HL-60/S4 treated with retinoic acid at 250 ng/mL for 4 days and 3 days (cell line): ENCODE data around the gene STUB1.

Experiments
- in situ Hi-C: fragments of 300-500 bp; cut with MboI; formaldehyde crosslinking; loops from 2 replicates; pipeline ENCODE4 v1.7.0; 2022; ENCODE audit warnings: low sequenced_read_pairs

STUB1 gene

DNA sequence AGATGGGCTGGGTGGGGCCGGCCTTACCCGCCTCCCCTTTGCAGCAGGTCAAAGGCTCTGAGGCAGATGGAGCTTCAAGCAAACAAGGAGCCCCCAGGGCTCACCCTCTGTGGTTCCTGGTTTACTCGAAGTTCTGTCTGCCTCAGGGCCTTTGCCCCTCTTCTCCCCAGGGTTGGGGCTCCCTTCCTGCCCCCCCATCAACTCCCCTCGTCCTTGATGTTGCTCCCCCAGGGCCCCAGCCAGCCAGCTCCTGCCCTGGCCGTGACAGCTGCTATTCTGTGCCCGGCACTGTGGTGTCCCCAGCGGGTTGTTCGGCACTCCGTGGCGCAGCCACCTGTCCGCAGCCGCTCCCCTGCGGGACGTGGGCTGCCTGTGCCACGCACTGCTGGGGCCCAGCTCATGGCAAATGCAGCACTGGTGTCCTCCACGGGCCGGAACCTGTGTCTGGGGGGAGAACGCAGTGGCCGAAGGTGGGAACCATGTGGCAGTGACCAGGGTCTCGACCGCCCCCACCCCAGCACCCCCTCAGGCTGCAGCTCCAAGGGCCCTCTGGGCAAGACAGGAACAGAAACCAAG is 30.4 kb downstream of the STUB1 start:
- in situ Hi-C loops = loop anchor here (25.0 kb wide), 1 partner anchor 352 kb away; the partner anchor contains the start of gene SSTR5

DNA sequence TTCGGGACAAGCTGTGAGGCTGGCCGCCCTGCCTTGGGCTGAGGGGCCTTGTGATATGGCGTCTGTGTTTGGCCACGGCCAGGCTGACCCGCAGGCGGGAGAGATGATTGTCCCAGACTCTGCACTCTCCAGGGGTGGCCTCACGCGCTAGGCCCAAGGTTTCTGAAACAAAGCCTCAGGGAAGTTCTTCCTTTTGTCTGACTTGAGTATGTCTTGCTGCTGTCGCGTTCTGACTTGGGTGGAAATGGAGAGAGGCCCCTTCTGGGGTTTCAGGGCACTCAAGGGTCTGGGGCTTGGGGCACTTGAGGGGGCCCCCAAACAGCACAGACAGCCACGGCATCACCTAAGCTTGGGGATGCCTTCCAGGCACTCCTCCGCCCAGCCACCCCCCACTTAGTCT is 30.9 kb downstream of the STUB1 start:
- in situ Hi-C loops = loop anchor here (25.0 kb wide), 1 partner anchor 351 kb away; the partner anchor contains the start of gene SSTR5

DNA sequence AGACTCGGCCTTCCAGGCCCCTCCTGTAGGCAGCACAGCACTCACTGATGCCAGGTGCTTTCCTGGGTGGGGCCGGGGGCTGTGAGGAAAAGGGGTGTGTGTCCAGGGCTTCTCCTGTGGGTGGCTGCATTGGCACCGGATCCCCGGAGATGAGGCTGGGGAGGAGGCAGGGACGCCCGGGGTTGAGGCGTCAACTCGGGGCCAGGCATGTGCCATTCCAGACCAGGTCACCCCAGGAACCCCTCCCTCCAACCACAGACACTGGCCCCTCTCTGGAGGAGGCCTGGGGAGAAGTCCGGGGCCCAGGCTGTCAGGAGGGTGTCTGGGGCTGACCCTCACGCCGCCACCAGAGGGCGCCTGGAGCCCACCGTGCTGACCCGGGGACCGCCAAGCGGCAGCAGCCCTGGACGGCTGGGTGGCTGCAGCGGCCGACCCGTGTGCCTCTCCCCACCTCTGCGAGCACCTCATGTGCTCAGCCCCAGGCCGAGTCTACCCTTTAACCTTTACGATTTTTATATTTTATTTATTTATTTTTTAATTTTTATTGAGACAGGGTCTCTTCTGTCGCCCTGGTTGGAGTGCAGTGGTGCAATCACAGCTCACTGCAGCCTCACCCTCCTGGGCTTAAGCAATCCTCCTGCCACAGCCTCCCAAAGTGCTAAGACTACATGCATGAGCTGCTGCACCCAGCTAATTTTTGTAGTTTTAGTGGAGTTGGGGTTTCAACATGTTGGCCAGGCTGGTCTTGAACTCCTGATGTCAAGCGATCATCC is 31.5 kb downstream of the STUB1 start:
- in situ Hi-C loops = loop anchor here (25.0 kb wide), 1 partner anchor 351 kb away; the partner anchor contains the start of gene SSTR5

DNA sequence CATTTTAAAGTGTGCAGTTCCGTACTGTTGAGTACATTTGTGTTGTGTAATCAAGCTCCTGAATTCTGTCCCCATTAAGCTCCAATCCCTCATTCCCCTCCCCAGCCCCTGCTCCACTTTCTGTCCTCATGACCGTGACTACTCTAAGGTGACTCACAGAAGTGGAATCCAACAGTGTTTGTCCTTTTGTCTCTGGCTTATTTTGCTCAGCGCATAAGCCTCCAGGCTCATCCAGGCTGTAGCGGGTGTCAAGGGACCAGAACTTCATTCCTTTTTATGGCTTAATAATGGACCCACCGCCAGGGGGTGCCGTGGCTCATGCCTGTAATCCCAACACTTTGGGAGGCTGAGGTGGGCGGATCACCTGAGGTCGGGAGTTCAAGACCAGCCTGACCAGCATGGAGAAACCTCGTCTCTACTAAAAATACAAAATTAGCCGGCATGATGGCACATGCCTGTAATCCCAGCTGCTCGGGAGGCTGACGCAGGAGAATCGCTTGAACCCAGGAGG is 32.6 kb downstream of the STUB1 start:
- in situ Hi-C loops = loop anchor here (25.0 kb wide), 1 partner anchor 350 kb away; the partner anchor contains the start of gene SSTR5

DNA sequence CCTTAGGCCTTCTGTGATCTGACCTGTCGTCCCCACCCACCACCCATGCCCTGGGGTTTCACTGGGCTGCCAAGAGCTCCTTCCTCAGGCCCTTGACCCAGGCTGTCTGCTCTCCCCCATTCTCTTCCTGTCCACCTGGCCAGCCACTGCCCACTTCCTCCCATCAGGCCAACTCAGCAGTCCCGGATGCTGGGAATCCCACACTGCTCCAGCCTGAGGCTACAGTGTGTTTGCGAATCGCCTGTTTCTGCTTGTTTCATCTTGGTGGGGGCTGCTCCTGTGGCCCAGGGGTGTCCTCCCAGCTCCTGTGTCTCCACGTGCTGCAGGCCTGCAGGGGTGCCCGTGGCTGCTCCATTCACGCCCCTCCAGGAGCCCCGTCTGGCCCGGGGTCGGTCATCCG is 33.9 kb downstream of the STUB1 start:
- in situ Hi-C loops = loop anchor here (25.0 kb wide), 1 partner anchor 348 kb away; the partner anchor contains the start of gene SSTR5

DNA sequence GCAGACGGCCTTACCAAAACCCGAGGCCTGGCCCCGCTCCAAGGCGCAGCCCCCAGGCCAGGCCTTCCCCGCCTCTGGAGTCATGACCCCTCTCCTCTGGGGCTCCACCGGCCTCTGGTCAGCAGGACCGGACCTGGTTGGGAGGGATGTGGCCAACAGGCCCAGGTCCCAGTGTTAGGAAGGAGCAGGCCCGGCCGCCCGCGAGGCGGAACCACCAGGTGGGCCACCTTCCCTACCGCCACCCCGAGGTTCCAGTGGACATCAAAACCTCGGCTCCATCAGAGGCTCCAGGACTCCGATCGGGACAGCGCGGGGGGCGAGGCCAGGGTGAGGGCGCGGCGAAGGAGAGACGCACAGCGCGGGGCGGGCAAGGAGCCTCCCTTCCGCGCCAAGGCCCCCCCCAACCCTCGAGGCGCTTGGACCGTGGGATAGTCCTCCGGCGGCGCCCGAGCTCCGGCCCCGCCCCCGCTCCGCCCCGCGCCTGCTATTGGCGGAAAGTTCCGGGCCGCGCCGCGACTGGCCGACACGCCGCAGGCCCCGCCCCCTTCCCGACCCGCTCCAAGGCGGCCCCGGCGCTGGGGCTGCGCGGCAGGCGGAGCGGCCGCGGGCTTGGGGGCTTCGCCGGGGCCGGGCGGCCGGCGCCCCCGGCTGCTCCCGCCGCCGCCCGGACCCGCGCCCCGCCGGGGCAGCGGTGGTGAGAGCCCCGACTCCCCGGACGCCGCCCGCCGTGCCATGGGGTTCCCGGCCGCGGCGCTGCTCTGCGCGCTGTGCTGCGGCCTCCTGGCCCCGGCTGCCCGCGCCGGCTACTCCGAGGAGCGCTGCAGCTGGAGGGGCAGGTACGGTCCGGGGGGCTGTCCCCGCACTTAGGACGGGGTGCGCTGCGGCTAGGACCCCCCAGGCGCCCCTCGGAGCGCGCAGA is 34.6 kb downstream of the STUB1 start, which contains the start of gene METRN:
Gene METRN, plus strand, starts transcription at position 561 of the 919 bp plus-strand sequence. Its CDS starts 172 bp downstream, at position 733.
- in situ Hi-C loops = loop anchor here (25.0 kb wide), 1 partner anchor 347 kb away; the partner anchor contains the start of gene SSTR5

DNA sequence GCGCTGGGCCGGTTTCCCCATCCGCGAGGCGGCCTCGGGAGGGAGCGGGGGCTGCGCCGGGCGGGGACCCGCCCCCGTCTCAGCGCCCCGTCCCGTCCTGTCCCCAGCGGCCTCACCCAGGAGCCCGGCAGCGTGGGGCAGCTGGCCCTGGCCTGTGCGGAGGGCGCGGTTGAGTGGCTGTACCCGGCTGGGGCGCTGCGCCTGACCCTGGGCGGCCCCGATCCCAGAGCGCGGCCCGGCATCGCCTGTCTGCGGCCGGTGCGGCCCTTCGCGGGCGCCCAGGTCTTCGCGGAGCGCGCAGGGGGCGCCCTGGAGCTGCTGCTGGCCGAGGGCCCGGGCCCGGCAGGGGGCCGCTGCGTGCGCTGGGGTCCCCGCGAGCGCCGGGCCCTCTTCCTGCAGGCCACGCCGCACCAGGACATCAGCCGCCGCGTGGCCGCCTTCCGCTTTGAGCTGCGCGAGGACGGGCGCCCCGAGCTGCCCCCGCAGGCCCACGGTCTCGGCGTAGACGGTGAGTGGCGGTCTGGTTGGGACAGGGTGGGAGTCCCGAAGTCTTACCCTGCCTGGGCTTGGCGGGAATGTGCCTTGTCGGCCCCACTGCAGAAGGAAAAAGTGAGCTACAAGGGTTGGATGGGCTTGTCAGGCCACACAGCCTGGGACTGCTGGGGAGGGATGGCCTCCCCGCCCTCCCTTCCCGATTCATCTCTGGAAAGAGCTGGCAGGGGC is 35.4 kb downstream of the STUB1 start:
- in situ Hi-C loops = loop anchor here (25.0 kb wide), 1 partner anchor 347 kb away; the partner anchor contains the start of gene SSTR5

DNA sequence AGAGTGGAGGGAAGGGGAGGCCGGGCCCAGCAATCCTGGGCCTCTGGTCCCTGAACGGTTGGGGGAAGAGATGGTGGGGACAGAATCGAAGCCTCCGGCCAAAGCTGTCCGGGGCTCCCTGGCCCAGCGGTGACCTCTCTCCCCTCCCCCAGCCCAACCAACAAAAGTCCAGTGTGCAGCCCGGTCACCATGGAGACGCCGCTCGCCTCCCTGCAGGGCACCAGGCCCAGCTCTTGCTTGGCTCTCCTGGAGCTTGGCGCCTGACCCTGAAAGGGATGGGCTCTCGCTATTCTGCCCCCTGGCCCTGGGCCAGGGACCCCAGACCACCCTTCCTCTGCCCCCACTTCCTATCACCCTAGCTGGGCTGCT is 36.0 kb downstream of the STUB1 start:
- in situ Hi-C loops = loop anchor here (25.0 kb wide), 1 partner anchor 346 kb away; the partner anchor contains the start of gene SSTR5

DNA sequence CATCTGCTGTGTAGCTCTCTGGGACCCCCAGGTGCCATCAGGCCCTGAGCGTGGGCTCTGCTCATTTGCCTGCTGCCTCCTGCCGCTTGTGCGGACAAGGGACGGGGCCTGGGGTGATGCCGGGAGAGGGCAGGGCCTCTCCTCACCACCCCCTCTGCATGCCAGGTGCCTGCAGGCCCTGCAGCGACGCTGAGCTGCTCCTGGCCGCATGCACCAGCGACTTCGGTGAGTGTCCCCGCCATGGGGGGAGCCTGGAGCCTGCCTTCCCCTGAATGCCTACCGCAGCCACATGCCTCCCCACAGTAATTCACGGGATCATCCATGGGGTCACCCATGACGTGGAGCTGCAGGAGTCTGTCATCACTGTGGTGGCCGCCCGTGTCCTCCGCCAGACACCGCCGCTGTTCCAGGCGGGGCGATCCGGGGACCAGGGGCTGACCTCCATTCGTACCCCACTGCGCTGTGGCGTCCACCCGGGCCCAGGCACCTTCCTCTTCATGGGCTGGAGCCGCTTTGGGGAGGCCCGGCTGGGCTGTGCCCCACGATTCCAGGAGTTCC is 36.6 kb downstream of the STUB1 start:
- in situ Hi-C loops = loop anchor here (25.0 kb wide), 1 partner anchor 345 kb away; the partner anchor contains the start of gene SSTR5

DNA sequence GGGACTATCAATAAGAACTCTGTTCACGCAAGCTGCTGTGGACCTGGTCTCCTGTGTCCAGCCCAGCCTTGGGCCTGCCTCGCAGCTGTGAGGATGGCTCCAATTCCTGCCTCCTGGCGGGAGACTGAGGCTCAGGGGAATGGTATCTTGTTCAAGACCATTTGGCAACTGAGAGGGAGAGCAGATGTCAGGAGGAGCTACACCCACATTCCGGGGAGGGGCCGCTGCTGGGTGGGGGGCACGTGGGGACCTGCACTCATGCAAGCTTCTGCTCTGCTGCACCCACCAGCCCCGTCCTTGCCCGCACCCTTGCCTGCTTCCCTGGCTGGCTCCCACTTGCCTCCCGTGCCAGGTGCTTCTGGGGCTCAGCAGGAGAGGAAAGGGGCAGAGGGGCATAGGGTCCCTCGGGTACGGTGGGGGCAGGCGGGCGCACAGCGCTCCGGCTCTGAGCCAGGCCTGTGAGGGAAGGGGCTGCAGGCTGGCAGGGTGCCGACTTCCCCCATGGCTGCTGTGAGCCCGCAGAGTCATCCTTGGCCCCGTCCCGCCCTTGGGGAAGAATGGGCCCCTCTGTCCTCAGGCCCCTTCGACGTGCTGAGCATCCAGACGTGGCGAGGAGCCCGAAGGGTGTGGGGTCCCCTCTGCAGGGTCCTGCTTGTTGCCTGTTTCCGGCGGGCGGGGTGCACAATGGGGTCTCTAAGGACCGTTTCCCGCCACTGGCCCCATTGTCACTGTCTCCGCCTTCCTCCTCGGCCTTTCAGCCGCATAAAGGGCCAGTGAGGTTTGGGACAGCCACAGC is 37.4 kb downstream of the STUB1 start:
- in situ Hi-C loops = loop anchor here (25.0 kb wide), 1 partner anchor 345 kb away; the partner anchor contains the start of gene SSTR5

DNA sequence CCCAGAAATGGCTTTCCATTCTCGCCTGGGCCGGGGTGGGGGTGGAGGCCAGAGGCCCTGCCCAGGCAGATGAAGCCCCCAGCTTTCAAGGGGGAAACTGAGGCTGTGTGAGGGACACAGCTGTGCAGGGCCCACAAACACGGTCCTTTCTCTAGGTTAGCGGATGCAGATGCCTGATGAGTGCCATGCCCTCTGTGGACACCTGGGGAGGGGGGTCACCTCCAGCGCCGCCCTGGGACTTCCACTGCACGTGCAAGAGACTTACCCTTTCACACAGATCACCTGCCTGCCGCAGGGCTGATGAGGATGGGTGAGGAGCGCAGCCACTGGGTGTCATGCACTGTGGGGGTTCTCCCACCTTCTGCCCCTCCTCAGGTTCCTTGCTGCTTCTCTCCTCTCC is 38.2 kb downstream of the STUB1 start:
- in situ Hi-C loops = loop anchor here (25.0 kb wide), 1 partner anchor 344 kb away; the partner anchor contains the start of gene SSTR5

DNA sequence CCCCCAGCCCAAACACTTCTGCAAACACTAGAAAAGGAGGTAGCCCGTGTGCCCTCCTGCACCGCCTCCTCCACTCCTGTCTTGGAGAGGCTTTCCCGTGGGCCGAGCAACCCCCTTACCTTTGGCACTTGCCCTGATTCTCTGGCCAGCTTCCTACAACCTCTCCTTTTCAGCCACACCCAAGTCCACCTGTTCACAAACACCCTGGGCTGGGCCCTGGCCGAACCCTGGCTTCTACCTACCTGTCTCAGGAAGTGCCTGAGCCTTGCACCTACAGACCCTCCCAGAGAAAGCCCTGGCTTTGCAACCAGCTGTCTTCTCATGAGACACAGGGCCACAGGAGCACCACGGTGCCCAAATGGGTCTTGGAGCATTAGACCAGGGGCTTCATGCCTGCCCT is 38.7 kb downstream of the STUB1 start:
- in situ Hi-C loops = loop anchor here (25.0 kb wide), 1 partner anchor 343 kb away; the partner anchor contains the start of gene SSTR5

DNA sequence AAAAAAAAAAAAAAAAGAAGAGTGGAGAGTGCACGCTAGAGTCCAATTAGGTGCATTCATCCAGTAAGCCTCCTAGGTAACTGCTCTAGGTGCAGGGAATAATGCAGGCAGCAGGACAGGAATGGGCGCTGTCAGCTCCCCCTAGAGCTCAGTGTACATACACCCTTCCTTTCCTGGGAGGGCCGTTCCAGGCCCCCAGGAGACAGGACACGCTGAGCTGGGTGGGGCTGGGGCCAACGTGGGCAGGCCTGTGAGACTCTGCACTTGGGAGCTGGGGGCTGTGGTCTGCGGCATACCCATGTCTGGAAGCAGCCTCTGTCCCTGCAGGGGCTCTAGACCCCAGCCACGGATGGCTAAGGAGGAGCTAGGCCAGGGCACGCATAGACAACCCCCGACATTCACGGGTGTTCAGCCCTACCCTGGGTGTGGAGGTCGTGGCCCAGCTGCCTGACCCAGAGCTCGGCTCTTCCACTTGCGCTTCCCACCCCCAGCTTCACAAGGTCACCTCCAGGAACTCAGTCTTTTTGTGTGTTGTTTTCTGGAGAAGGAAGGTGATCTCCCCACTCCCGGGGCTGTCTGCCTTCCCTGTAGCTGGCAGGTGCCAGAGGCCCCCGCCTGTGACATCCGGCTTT is 39.7 kb downstream of the STUB1 start:
- in situ Hi-C loops = loop anchor here (25.0 kb wide), 1 partner anchor 342 kb away; the partner anchor contains the start of gene SSTR5

DNA sequence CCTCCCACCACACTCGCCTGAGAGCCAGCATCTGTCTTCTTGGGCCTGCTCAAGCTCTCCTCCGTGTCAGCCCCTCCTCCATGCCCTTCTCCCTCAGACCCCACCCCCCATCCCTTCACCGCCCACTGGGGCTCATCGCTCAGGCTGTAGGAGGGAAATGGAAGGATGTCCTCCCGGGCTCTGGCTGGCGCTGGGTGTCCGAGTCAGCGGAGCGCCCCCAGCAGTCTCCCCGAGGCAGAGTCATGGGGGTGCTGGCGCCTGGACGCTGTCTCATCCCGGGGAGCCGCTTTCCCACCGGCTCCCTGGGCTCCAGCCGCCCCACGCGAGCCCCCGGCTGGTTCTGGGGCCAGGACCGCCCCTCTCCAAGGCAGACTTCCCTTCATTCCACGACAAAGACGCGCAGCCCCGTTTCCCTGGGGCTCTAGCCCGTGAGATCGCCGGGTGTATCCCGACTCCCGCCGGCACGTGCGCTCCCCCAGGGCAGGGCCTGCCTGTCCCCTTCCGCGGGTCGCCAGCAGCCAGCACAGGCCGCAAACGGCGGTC is 40.3 kb downstream of the STUB1 start:
- in situ Hi-C loops = loop anchor here (25.0 kb wide), 1 partner anchor 342 kb away; the partner anchor contains the start of gene SSTR5

DNA sequence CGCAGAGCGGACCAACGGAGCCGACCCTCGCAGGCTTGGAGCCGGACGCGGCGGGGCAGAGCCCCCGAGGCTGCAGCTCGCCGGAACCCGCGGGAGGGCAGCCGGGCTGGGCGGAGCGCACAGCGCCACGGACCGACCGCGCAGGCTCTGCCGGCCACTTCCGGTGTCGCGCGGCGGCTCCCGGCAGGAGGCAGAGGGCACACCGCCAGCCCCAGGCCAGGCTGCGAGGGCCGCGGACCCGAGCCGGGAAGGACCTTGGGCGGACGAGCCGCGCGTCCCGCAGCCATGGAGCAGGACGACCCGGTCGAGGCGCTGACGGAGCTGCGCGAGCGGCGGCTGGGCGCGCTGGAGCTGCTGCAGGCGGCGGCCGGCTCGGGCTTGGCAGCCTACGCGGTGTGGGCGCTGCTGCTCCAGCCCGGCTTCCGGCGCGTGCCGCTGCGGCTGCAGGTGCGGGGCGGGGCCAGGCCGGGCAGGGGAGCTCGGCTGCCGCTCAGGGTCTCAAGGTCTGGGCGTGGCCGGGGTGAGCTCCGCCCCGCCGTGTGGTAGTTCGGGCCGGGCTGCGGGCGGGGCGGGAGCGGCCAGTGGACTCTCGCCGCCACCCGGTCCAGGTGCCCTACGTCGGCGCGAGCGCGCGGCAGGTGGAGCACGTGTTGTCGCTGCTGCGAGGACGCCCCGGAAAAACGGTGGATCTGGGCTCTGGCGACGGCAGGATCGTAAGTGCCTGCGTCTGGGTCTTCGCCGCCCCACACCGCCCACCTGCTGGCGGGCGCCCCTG is 41.0 kb downstream of the STUB1 start, which contains the start of gene ANTKMT:
Gene ANTKMT, plus strand, starts transcription at position 157 of the 775 bp plus-strand sequence. Its CDS starts 129 bp downstream, at position 286.
- in situ Hi-C loops = loop anchor here (25.0 kb wide), 1 partner anchor 341 kb away; the partner anchor contains the start of gene SSTR5

DNA sequence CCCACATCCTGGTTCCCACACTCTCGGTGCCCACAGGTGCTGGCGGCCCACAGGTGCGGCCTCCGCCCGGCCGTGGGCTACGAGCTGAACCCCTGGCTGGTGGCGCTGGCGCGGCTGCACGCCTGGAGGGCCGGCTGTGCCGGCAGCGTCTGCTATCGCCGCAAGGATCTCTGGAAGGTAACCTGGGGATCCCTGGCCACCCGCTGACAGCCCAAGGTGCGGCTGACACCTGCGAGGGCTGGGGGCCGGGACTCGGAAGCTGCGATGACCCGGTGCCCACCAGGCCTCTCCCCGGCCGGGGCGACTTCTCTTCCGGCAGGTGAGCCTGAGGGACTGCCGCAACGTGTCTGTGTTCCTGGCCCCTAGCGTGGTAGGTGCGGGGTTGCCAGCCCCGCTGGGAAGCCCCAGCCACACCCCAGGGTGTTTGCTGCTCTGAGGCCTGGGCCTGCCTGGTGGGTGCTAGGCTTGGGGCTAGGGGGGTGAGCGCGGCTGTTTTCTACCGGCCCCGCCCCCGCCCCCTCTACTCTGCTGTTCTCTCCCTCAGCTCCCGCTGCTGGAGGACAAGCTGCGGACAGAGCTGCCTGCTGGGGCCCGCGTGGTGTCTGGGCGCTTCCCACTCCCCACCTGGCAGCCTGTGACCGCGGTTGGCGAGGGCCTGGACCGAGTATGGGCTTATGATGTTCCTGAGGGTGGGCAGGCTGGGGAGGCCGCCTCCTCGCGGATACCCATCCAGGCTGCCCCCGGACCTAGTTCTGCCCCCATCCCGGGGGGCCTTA is 41.7 kb downstream of the STUB1 start:
- in situ Hi-C loops = loop anchor here (25.0 kb wide), 1 partner anchor 340 kb away; the partner anchor contains the start of gene SSTR5
